Measurements from ENCODE around the gene DICER1.
"Not testable (repeated sequence)": the region's sequence is repeated elsewhere in the genome, so short reads cannot be mapped to it uniquely, and the experiment has no call there.

The DICER1 gene

GRCh38 chr14:95157327-95158189 lies at the start of gene DICER1:
DICER1 (minus strand) TSS chr14:95157529; CDS start chr14:95133458, 24,071 bp downstream.
- peak; percentile 100 for DNase-seq (ENCODE audit: low spot score)

- DNase-seq (ENCODE audit: low spot score), result no peak
These were observed 49.2 kb upstream of the DICER1 start for GRCh38 chr14:95206534-95206933.

GRCh38 chr14:95204705-95205104 lies 47.4 kb upstream of the DICER1 start:
- no peak for DNase-seq (ENCODE audit: low spot score)

GRCh38 chr14:95201745-95202144 lies 44.4 kb upstream of the DICER1 start:
- not testable (repeated sequence) for DNase-seq (ENCODE audit: low spot score)

GRCh38 chr14:95200404-95200803 lies 43.1 kb upstream of the DICER1 start:
- DNase-seq (ENCODE audit: low spot score), result no peak

DNA sequence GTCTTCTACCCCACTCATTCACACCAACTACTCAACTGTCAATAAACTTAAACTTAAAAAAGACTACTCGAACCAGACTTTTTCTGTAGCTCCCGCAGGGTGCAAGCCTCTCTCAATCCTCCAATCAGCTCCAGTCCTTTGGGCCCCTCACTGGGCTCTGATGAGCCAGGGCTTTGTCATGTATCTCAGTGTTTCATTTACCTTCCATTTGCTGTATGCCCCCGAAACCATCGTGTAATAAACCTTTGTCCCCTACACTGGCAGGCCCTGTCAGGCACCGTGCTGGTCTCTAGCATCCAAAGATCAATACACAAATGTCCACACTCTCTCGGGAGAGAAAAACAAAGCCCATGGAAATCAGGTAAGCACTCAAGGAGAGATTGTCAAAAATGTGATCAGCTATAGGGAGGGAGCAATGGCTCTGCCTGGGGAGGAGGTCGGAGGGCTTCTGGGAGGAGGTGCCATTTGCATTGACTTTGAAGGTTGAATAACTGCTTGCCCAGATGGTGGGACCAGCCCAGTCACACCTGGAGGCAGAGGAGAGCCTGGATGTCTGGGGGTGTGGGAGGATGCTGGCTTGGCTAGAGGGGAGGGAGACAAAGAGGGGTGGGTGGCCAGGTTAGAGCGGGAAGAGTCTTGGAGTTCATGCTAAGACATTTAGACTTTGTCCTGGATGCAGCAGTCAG lies 42.1 kb upstream of the DICER1 start:
- DNase-seq (ENCODE audit: low spot score), result no peak

DNA sequence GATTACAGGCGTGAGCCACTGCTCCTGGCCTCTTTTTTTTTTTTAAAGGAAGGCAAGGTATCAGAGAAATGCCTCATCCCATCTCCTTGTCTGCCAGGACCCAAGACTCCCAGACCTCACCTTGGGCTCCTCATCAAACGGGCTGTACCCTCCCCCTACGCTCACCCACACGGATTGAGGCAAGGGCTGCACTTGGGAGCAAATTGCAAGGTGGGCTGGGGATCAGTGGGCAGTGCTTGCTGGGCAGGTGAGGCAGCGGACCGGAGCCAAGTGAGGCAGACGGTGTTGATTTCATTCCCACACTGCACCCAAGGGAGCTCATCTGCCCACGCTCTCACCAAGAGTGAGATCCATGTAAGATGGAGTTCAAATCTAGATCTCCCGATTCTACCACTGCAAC lies 41.0 kb upstream of the DICER1 start:
- DNase-seq (ENCODE audit: low spot score), result no peak

DNA sequence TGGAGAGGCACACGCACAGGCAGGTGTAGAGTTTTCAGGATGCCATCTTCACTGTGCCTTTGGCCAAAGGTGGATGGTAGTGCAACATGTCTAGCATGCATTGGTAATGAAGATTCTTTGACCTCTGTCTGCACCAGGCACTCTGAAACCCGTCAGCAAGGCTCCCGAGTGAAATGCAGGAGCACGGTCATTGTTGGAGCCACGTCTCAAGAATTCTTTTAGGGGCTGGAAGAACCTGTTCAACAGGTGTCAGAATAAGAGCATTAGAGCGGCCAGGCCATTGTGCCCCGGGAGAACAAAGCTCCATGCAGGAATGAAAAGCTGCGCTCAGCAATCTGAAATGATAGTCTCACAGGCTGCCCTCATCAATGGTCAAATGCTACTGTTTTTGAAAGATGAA lies 40.2 kb upstream of the DICER1 start:
- DNase-seq (ENCODE audit: low spot score), result no peak

- no peak for DNase-seq (ENCODE audit: low spot score)
These were observed 39.7 kb upstream of the DICER1 start for GRCh38 chr14:95196826-95197545.

DNA sequence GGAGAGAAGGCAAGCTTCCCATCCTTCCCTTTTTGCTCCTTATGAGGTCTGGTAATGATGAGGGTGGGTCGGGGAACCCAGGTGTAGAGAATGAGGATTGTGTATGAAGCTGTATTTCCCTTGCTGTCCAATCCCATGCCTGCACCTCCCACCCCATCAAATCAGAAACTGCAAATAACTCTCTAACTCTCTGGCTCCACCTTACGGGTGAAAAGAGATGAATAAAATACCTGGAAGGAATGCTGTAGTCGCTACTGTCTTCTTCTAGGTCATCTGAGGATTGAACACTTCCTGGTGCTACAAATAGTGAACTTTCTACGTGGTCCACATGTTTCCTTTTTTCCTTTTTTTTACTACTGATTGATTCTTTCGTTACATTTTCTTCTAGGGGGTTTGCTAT lies 38.9 kb upstream of the DICER1 start:
- DNase-seq (ENCODE audit: low spot score), result peak; percentile 33

- no peak for DNase-seq (ENCODE audit: low spot score)
These were observed 37.7 kb upstream of the DICER1 start for GRCh38 chr14:95195031-95195430.

- DNase-seq (ENCODE audit: low spot score), result no peak
These were observed 35.8 kb upstream of the DICER1 start for GRCh38 chr14:95193081-95193480.

DNA sequence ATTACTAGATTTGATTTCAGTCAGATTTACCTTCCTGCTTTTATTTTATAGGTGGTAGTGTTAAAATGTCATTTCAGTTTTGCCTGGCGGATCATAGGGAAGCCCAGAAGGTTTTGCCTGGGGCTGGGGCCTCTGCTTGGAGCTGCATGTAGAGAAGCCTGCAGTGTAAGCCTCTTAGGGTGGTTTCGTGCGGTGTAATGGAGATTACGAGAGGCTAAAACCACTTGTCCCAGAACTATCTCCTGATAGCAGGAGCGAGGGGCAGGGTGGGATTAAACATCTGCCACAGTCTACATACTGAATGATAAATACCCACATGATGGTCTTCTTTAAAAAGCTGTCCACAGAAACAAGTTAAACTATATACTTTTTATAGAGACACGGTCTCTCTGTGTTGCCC lies 35.0 kb upstream of the DICER1 start:
- DNase-seq (ENCODE audit: low spot score), result no peak

GRCh38 chr14:95191445-95192199 lies 34.3 kb upstream of the DICER1 start:
- DNase-seq (ENCODE audit: low spot score), result no peak

GRCh38 chr14:95190857-95191256 lies 33.5 kb upstream of the DICER1 start:
- DNase-seq (ENCODE audit: low spot score), result no peak

- no peak for DNase-seq (ENCODE audit: low spot score)
These were observed 33.1 kb upstream of the DICER1 start for GRCh38 chr14:95190346-95190840.

DNA sequence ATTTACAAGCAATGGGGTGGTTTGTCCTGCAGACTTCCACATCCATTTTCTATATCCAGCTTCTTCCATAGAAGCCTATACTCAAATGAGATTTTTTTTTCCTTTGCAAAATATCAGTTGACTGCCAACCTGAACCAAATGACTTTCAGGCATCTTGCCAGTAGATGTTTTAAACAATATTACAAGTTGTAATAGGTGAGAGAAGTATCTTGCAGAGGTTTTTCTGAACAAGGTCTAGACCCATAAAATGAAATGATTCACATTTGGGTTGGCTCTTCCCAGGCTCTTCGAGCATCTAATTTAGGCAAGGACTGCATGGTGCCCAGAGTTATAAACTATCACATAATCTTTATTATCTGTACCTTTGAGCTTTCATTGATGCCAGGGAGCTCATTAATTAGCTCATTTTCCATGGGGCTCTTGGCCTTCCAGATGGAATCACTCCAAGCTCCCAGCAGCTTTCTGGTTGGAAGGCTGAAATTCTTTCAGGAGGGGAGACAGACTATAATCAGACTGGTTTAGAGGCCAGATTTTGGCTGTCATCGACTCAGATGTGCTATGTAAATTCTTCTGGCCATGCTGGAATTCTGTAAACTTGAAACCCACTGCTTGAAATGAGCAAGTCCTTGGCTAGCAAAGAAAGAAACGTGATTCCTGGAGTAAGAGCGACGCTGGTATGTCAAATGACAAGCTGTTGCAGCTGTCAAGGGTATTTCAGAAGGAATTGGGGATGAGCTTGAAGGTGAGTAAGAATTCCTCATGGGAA lies 32.2 kb upstream of the DICER1 start:
- DNase-seq (ENCODE audit: low spot score), result no peak

DNA sequence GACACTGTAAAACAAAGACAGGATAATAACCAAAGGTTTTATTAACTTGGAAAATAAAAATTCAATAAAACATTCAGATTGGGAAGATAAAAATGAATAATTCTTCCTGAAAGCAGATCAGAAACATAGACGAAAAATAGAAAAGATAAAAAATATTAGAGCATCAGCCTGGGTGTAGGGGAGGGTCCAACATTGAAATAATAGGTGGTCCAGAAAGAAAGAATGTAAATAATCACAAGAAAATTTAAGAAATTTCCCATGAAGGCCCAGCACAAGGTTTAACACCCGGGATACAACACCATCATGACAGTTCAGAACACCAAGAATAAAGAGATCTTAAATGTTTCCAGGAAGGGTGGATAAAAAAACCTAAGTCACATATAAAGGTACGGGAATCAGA lies 31.1 kb upstream of the DICER1 start:
- DNase-seq (ENCODE audit: low spot score), result no peak

DNA sequence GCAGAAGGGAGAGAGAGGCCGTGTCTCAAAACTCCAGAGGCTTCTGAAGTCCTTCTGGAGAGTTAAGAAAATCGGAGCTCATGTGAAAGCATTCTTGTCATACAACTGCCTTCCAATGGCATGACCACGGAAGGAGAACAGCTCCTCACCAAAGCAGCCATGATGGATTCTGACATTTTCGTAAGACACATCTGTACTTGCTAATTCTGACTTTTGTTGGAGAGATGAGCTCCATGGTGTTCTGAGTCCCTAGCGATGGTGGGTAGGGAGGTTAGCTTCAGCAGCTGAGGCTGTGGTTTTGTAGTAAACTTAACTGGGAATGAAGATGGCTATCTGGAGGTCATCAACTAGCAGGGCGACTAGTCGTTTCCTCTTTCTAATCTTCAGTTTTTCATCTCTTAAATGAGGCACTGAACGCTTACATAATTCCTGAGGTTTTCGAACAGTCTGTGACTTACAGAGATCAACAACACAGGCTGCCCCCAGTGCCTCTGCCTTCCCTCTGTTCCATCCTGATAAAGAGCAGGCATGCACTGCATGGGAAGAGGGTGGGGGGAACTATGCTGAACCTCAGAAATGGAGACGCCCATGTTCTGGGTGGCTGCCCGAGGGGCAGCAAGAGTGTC lies 28.6 kb upstream of the DICER1 start:
- DNase-seq (ENCODE audit: low spot score), result no peak

DNA sequence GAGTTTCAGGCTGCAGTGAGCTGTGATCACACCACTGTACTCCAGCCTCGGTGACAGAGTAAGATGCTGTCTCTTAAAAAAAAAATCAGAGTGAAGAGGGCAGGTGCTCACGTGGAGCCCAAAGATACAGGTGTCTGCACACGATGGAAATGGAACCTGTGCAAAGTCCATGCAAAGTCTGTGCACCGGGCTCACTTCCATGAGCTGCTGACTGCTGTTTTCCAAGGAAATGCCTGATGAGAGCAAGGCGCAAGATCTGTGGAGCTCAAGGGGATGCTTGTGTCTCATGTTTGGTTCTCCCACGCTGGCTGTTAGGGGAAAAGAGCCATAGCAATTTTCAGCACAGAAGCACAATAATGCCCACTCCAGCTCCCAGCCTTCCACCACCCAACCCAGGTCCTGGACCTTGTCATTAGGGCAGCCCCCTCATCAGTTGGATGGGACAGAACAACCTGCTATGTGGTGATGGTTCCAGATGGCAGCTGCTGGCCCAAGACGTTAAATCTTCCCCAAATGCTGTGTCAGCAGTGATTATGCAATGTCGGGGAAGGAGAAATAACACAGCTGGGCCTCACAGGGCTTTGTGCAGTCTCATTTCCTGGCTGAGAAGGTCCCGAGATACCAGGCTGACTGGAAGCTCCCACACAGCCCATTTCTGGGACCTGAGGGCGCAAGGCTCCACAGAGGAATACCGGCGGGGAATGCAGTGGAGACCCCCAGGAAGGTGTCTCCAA lies 27.9 kb upstream of the DICER1 start:
- peak; percentile 35 for DNase-seq (ENCODE audit: low spot score)
